H1 (cell line): ENCODE data around the gene TMEM258. TPM values are rescaled to one million over a fixed set of nuclear protein-coding genes. Genes with fewer than 3 reads are reported as not detected.
A peak's percentile ranks its signal among the peaks of the same experiment; 100 is the strongest.

Source experiments
- CTCF ChIA-PET: fragments of 300-600 bp; sonication (Branson Sonifier 250); formaldehyde crosslinking; loops from one replicate; lab custom pipeline; 2021; ENCODE audit not compliant: partially characterized antibody; lab: Charles Lee
- POLR2A ChIA-PET: fragments of 300-600 bp; sonication (Branson Sonifier 250); formaldehyde crosslinking; loops from one replicate; lab custom pipeline; 2021; ENCODE audit warnings: inconsistent platforms; ENCODE audit not compliant: partially characterized antibody; lab: Charles Lee
- DNase-seq, 2 experiments: peaks; one replicate each; pipeline versions ENCODE4 v3.0.0 to v3.0.0-alpha.2; 2010 to 2022; ENCODE audit warnings: low spot score in 2 of 2, low read depth in 1 of 2, mixed read lengths in 1 of 2
- FAIRE-seq: peaks from 2 replicates; lab custom pipeline; 2011; peaks lifted over from hg19 to GRCh38; lab: Jason Lieb, UNC
- H2AFZ ChIP-seq: 2 replicates; pipeline ENCODE4 v1.8.1; 2012; ENCODE audit warnings: low read length, inconsistent platforms
- H2AK5ac ChIP-seq: 2 replicates; pipeline ENCODE4 v1.6.1; 2013; ENCODE audit warnings: low read depth, low read length
- H2BK120ac ChIP-seq: replicated peaks from 2 replicates; pipeline ENCODE3; 2013; ENCODE audit warnings: low read depth, low read length, inconsistent platforms
- H2BK12ac ChIP-seq: 2 replicates; pipeline ENCODE4 v1.6.1; 2013; ENCODE audit warnings: low read depth, low read length
- H2BK15ac ChIP-seq: 2 replicates; pipeline ENCODE4 v1.6.1; 2013; ENCODE audit warnings: low read length
- H2BK20ac ChIP-seq: 2 replicates; pipeline ENCODE4 v1.6.1; 2013; ENCODE audit warnings: low read length
- H2BK5ac ChIP-seq: 2 replicates; pipeline ENCODE4 v1.6.1; 2013; ENCODE audit warnings: low read depth, low read length
- H3K14ac ChIP-seq: 2 replicates; pipeline ENCODE4 v1.6.1; 2013; ENCODE audit warnings: inconsistent platforms; ENCODE audit not compliant: insufficient read length
- H3K18ac ChIP-seq: 2 replicates; pipeline ENCODE4 v1.6.1; 2013; ENCODE audit warnings: low read length; ENCODE audit errors: extremely low read depth
- H3K23ac ChIP-seq: 2 replicates; pipeline ENCODE4 v1.6.1; 2013; ENCODE audit warnings: inconsistent platforms; ENCODE audit not compliant: insufficient read length
- H3K23me2 ChIP-seq: 2 replicates; pipeline ENCODE4 v1.6.1; 2013; ENCODE audit warnings: low read depth, low read length
- H3K27ac ChIP-seq: 2 replicates; pipeline ENCODE4 v1.6.1; 2011; ENCODE audit warnings: low read depth, low read length, inconsistent platforms
- H3K27me3 ChIP-seq, 4 experiments: replicated peaks in 1 of 4; 1 replicate in 1 of 4; 2 replicates in 3 of 4; pipeline versions ENCODE4 v1.6.1 to v1.8.1; 2011 to 2013; ENCODE audit warnings: low read length in 3 of 4, mild to moderate bottlenecking in 3 of 4, inconsistent platforms in 2 of 4, mixed read lengths in 2 of 4, moderate library complexity in 1 of 4; ENCODE audit not compliant: control insufficient read depth in 3 of 4, insufficient read depth in 3 of 4; ENCODE audit errors: extremely low read depth in 1 of 4
- H3K36me3 ChIP-seq, 4 experiments: 2 replicates each; pipeline versions ENCODE4 v1.6.1 to v1.8.1; 2011 to 2013; ENCODE audit warnings: mild to moderate bottlenecking in 4 of 4, low read length in 3 of 4, moderate library complexity in 2 of 4, control low read depth in 1 of 4, inconsistent platforms in 1 of 4; ENCODE audit not compliant: insufficient read depth in 4 of 4, control insufficient read depth in 2 of 4
- H3K4ac ChIP-seq: replicated peaks from 2 replicates; pipeline ENCODE3; 2013; ENCODE audit warnings: low read length, low read depth, mixed read lengths, inconsistent platforms; ENCODE audit not compliant: insufficient read length
- H3K4me1 ChIP-seq, 4 experiments: replicated peaks in 1 of 4; 1 replicate in 1 of 4; 2 replicates in 3 of 4; pipeline versions ENCODE4 v1.6.1 to v1.8.1; 2011 to 2013; ENCODE audit warnings: low read length in 3 of 4, inconsistent platforms in 2 of 4, mixed read lengths in 1 of 4; ENCODE audit not compliant: insufficient read depth in 4 of 4, control insufficient read depth in 3 of 4
- H3K4me2 ChIP-seq, 2 experiments: 2 replicates each; pipeline versions ENCODE4 v1.6.1 to v1.8.1; 2011 to 2013; ENCODE audit warnings: low read depth in 2 of 2, low read length in 2 of 2, control low read depth in 1 of 2, inconsistent platforms in 1 of 2, mild to moderate bottlenecking in 1 of 2; ENCODE audit not compliant: insufficient read depth in 1 of 2
- H3K4me3 ChIP-seq, 4 experiments: fragments of 200-600, 300-600 bp in 1 of 4; sonication (generic), shearing (Covaris generic), sonication (Bioruptor Twin) in 1 of 4; 2 replicates each; pipeline versions ENCODE4 v1.5.1 to v1.8.1; 2011 to 2016; ENCODE audit warnings: low read length in 4 of 4, low read depth in 3 of 4, control low read depth in 2 of 4, inconsistent platforms in 2 of 4, mild to moderate bottlenecking in 2 of 4, mixed read lengths in 1 of 4, moderate library complexity in 1 of 4; ENCODE audit not compliant: insufficient read depth in 2 of 4; ENCODE audit errors: extremely low read depth in 1 of 4
- H3K56ac ChIP-seq: replicated peaks from 2 replicates; pipeline ENCODE3; 2013; ENCODE audit warnings: low read depth, mild to moderate bottlenecking, mixed read lengths, low read length, inconsistent platforms; ENCODE audit not compliant: insufficient read length
- H3K79me1 ChIP-seq: 2 replicates; pipeline ENCODE4 v1.6.1; 2013; ENCODE audit warnings: low read depth, low read length, control low read depth
- H3K79me2 ChIP-seq, 2 experiments: 2 replicates each; pipeline versions ENCODE4 v1.6.1 to v1.8.1; 2012 to 2013; ENCODE audit warnings: low read length in 2 of 2, mild to moderate bottlenecking in 2 of 2, inconsistent platforms in 1 of 2; ENCODE audit not compliant: insufficient read depth in 2 of 2, control insufficient read depth in 1 of 2
- H3K9ac ChIP-seq, 4 experiments: replicated peaks in 1 of 4; 1 replicate in 1 of 4; 2 replicates in 3 of 4; pipeline versions ENCODE4 v1.6.1 to v1.8.1; 2011 to 2013; ENCODE audit warnings: low read depth in 3 of 4, low read length in 3 of 4, control low read depth in 2 of 4, mild to moderate bottlenecking in 2 of 4, moderate library complexity in 2 of 4, inconsistent platforms in 1 of 4; ENCODE audit errors: extremely low read depth in 1 of 4
- H3K9me3 ChIP-seq, 2 experiments: 2 replicates each; pipeline versions ENCODE4 v1.6.1 to v1.8.1; 2012 to 2013; ENCODE audit warnings: mild to moderate bottlenecking in 2 of 2, moderate library complexity in 2 of 2, control low read depth in 1 of 2, inconsistent platforms in 1 of 2, low read depth in 1 of 2, low read length in 1 of 2, mixed read lengths in 1 of 2; ENCODE audit not compliant: insufficient read depth in 2 of 2
- H4K20me1 ChIP-seq, 2 experiments: replicated peaks in 1 of 2; 2 replicates each; pipeline versions ENCODE3 to v1.8.1; 2011 to 2013; ENCODE audit warnings: inconsistent platforms in 2 of 2, low read length in 2 of 2, mild to moderate bottlenecking in 1 of 2; ENCODE audit not compliant: insufficient read depth in 2 of 2, control insufficient read depth in 1 of 2
- H4K5ac ChIP-seq: 2 replicates; pipeline ENCODE4 v1.6.1; 2013; ENCODE audit warnings: low read length, low read depth, mixed read lengths, inconsistent platforms; ENCODE audit not compliant: insufficient read length
- H4K8ac ChIP-seq: 2 replicates; pipeline ENCODE4 v1.8.0; 2013; ENCODE audit warnings: mild to moderate bottlenecking, moderate library complexity, low read length, inconsistent platforms; ENCODE audit not compliant: insufficient read depth; ENCODE audit errors: extremely low read depth
- H4K91ac ChIP-seq: replicated peaks from 2 replicates; pipeline ENCODE3; 2013; ENCODE audit warnings: low read length, mixed read lengths, inconsistent platforms; ENCODE audit not compliant: insufficient read length
- NRF1 ChIP-seq: IDR thresholded peaks from 2 replicates; pipeline ENCODE4 v1.6.1; 2011; ENCODE audit warnings: mild to moderate bottlenecking, low read depth, low read length, improper control_type of control experiment
- POLR2AphosphoS5 ChIP-seq: IDR thresholded peaks from 2 replicates; pipeline ENCODE4 v1.6.1; 2011; ENCODE audit warnings: low read depth, low read length
- SIX5 ChIP-seq: IDR thresholded peaks from 2 replicates; pipeline ENCODE4 v1.6.1; 2011; ENCODE audit warnings: mild to moderate bottlenecking, low read depth, low read length
- TBP ChIP-seq: IDR thresholded peaks from 2 replicates; pipeline ENCODE4 v1.6.1; 2011; ENCODE audit warnings: low read depth, low read length, improper control_type of control experiment
- WGBS, 2 experiments: shearing (Covaris generic) in 1 of 2; methylation state at CpG; one replicate each; pipeline versions ENCODE4 v1.1.6 to v1.1.7; 2013 to 2015; ENCODE audit warnings: low lambda C conversion rate in 2 of 2, mixed read lengths in 2 of 2, inconsistent platforms in 1 of 2, low coverage in 1 of 2, missing lambda C conversion rate in 1 of 2; ENCODE audit not compliant: insufficient replicate concordance in 2 of 2, insufficient coverage in 1 of 2, insufficient read length in 1 of 2; ENCODE audit errors: extremely low coverage in 1 of 2, missing lambda C conversion rate in 1 of 2; 5-methylcytosine and 5-hydroxymethylcytosine counted together
- polyA plus RNA-seq, 7 experiments: library from polyadenylated mRNA; depleted of rRNA in 3 of 7; stranded (reverse) in 5 of 7; unstranded in 2 of 7; fragments of >200 nt in 5 of 7; fragments of 200-250 nt in 2 of 7; gene quantifications; 1 replicate in 5 of 7; 2 replicates in 1 of 7; 4 replicates in 1 of 7; pipeline versions ENCODE4 v1.2.1 to v1.2.3, GENCODE V29; 2011 to 2013; ENCODE audit warnings: missing spikeins in 2 of 7, mixed read lengths in 2 of 7
- total RNA-seq: library from RNA; stranded (reverse); fragmentation: NEBNext Ultra II Directional; extraction: Animal tissue kit (Norgen Biotek cat#: 25700); gene quantifications from 2 replicates; pipeline ENCODE4 v1.2.1, GENCODE V29; 2021
- TF ChIP-seq, protein P1 (sequence below): IDR thresholded peaks from 2 replicates; pipeline ENCODE4 v1.6.1; 2011; ENCODE audit warnings: low read length, improper control_type of control experiment
- TF ChIP-seq, protein P2 (sequence below): IDR thresholded peaks from 2 replicates; pipeline ENCODE4 v1.6.1; 2012; ENCODE audit warnings: inconsistent platforms
- TF ChIP-seq, protein P3 (sequence below): IDR thresholded peaks from 2 replicates; pipeline ENCODE4 v1.6.1; 2011; ENCODE audit warnings: low read depth, mild to moderate bottlenecking, low read length; ENCODE audit not compliant: insufficient read depth

Gene TMEM258
- total and polyA plus RNA-seq, 2 of the 8 experiments (the other 6 are each of a cell fraction or from before 2014, with no cell fraction given), result 186 to 759 TPM

DNA sequence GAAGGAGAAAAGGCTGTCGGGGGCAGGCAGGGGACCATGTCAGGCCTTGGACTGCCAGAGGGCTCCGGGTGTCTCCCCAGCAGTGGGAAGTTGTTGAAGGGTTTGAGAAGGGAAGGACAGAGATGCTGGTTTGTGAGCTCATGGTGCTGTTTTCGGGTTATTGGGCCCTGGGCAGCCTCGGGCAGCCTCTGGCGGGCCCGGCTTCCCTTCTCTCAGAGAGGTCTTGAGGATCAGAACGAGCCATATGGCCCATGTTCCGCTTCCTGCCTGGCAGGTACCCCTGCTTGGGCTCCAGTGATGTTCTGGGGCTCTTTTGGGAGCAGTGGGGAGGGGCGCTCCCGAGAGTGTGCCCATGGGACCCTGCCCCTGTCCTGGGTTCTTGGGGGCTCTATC is 30.2 kb downstream of the TMEM258 start:
- 86% methylated on average over 10 of the region's 10 CpGs; no CpG with 5 or more reads in 1 of the 2 experiments for WGBS, 2 experiments
- CTCF ChIA-PET, result interaction anchor here (0.9 to 1.8 kb wide), 5 partner anchors 11 to 52 kb away, joined by 3 to 4 read pairs (median 4); no protein-coding TSS in a partner anchor
- H2AK5ac ChIP-seq, result no peak overlapping the region
- no peak for TF ChIP-seq TBP
- TF ChIP-seq, protein P1, sequence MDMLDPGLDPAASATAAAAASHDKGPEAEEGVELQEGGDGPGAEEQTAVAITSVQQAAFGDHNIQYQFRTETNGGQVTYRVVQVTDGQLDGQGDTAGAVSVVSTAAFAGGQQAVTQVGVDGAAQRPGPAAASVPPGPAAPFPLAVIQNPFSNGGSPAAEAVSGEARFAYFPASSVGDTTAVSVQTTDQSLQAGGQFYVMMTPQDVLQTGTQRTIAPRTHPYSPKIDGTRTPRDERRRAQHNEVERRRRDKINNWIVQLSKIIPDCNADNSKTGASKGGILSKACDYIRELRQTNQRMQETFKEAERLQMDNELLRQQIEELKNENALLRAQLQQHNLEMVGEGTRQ, result no peak
- TF ChIP-seq, protein P2, sequence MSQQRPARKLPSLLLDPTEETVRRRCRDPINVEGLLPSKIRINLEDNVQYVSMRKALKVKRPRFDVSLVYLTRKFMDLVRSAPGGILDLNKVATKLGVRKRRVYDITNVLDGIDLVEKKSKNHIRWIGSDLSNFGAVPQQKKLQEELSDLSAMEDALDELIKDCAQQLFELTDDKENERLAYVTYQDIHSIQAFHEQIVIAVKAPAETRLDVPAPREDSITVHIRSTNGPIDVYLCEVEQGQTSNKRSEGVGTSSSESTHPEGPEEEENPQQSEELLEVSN, result no peak
- no peak for TF ChIP-seq POLR2AphosphoS5
- TF ChIP-seq NRF1, result no peak
- TF ChIP-seq, protein P3, sequence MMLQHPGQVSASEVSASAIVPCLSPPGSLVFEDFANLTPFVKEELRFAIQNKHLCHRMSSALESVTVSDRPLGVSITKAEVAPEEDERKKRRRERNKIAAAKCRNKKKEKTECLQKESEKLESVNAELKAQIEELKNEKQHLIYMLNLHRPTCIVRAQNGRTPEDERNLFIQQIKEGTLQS, result no peak
- TF ChIP-seq SIX5, result no peak
- H3K14ac ChIP-seq, result no peak overlapping the region
- no peak overlapping the region for H3K56ac ChIP-seq
- H4K8ac ChIP-seq, result peak overlapping the region; percentile 57; the same call in 1 of the 2 replicates
- H3K9ac ChIP-seq, result no peak overlapping the region
- DNase-seq, result no peak
- no peak overlapping the region for H3K4ac ChIP-seq
- no peaks in the 10 kb centered on the region for H3K79me2 ChIP-seq
- H3K79me1 ChIP-seq, result no peaks in the 10 kb centered on the region
- no peak overlapping the region for H2AFZ ChIP-seq
- no peak overlapping the region for H2BK5ac ChIP-seq
- no peak overlapping the region for H2BK15ac ChIP-seq
- no peak overlapping the region for H3K27ac ChIP-seq
- H4K91ac ChIP-seq, result no peak overlapping the region
- no peak overlapping the region for H3K4me2 ChIP-seq
- H3K4me3 ChIP-seq, result no peak overlapping the region
- no peak for FAIRE-seq
- H3K36me3 ChIP-seq, result no peaks in the 10 kb centered on the region
- no peak overlapping the region for H2BK20ac ChIP-seq
- H2BK12ac ChIP-seq, result peak overlapping the region; percentile 60; the same call in 1 of the 2 replicates
- no peak overlapping the region for H4K5ac ChIP-seq
- H3K23me2 ChIP-seq, result no peaks in the 10 kb centered on the region
- H3K23ac ChIP-seq, result no peak overlapping the region
- POLR2A ChIA-PET, result no interaction called here
- no peaks in the 10 kb centered on the region for H3K27me3 ChIP-seq
- no peak overlapping the region for H2BK120ac ChIP-seq
- peaks cover 0 to 1% of the 10 kb centered on the region in 2 experiments for H4K20me1 ChIP-seq
- H3K9me3 ChIP-seq, result no peaks in the 10 kb centered on the region
- H3K4me1 ChIP-seq, result peaks cover 0 to 14% (median 7%) of the 10 kb centered on the region in 4 experiments; a peak in 6 of 7 replicates
- H3K18ac ChIP-seq, result no peak overlapping the region
